ENCODE measurements around the gene PCDHGA3.
"Not testable (repeated sequence)": the region's sequence is repeated elsewhere in the genome, so short reads cannot be mapped to it uniquely, and the experiment has no call there.

Gene PCDHGA3

DNA sequence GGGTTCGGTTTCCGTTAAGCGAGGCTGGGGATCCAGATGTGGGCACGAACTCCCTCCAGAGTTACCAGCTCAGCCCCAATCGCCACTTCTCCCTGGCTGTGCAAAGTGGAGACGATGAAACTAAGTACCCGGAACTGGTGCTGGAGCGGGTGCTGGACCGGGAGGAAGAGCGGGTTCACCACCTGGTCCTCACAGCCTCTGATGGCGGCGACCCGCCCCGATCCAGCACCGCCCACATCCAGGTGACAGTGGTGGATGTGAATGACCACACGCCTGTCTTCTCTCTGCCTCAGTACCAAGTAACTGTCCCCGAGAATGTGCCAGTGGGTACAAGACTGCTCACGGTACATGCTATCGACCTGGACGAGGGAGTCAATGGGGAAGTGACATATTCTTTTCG lies 39.7 kb downstream of the PCDHGA3 start:
- DNase-seq, result no peak

DNA sequence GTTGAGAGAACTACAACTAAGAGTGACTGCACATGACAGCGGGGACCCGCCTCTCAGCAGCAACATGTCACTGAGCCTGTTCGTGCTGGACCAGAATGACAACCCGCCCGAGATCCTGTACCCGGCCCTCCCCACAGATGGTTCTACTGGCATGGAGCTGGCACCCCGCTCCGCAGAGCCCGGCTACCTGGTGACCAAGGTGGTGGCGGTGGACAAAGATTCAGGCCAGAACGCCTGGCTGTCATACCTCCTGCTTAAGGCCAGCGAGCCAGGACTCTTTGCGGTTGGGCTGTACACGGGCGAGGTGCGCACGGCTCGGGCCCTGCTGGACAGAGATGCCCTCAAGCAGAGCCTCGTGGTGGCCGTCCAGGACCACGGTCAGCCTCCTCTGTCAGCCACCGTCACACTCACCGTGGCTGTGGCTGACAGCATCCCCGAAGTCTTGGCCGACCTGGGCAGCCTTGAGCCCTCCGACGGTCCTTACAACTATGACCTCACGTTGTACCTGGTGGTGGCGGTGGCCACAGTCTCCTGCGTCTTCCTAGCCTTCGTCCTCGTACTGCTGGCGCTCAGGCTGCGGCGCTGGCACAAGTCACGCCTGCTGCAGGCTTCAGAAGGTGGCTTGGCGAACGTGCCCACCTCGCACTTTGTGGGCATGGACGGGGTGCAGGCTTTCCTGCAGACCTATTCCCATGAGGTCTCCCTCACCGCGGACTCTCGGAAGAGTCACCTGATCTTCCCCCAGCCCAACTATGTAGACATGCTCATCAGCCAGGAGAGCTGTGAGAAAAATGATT lies 41.0 kb downstream of the PCDHGA3 start:
- DNase-seq, result no peak

DNA sequence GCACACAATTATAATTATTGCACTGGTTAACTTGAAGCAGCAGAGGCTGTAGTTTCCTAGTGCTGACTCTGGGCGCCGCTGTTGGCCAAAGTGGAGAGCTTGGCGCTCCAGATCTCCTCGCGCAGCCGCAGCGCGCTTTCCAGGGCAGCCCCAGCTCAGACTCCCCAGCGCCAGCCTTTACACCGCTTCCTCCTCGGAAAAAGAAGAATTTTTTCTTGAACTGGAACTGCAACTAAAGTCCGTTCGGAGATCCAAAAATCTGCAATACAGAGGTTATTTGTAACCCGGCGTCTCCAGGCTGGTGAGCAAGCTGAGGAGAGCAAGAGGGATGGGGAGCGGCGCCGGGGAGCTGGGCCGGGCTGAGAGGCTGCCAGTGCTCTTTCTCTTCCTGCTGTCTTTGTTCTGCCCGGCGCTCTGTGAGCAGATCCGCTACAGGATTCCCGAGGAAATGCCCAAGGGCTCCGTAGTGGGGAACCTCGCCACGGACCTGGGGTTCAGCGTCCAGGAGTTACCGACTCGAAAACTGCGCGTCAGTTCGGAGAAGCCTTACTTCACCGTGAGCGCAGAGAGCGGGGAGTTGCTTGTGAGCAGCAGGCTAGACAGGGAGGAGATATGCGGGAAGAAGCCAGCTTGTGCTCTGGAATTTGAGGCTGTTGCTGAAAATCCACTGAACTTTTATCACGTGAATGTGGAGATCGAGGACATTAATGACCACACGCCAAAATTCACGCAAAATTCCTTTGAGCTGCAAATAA lies 44.1 kb downstream of the PCDHGA3 start, which contains the start of gene PCDHGB4:
PCDHGB4 (plus strand) TSS at position 142 of the 755 bp plus-strand sequence; CDS start at position 329, 187 bp downstream.
- not testable (repeated sequence) for DNase-seq

DNA sequence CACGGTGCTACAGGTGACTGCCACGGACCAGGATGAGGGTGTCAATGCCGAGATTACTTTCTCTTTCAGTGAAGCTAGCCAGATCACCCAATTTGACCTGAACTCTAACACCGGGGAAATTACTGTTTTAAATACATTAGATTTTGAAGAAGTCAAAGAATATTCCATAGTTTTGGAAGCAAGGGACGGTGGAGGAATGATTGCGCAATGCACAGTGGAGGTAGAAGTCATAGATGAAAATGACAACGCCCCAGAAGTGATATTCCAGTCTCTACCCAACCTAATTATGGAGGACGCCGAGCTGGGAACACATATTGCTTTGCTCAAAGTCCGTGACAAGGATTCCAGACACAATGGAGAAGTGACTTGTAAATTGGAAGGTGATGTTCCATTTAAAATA lies 45.0 kb downstream of the PCDHGA3 start:
- DNase-seq, result no peak

GRCh38 chr5:141389153-141390042 lies 45.8 kb downstream of the PCDHGA3 start:
- DNase-seq, result no peak

DNA sequence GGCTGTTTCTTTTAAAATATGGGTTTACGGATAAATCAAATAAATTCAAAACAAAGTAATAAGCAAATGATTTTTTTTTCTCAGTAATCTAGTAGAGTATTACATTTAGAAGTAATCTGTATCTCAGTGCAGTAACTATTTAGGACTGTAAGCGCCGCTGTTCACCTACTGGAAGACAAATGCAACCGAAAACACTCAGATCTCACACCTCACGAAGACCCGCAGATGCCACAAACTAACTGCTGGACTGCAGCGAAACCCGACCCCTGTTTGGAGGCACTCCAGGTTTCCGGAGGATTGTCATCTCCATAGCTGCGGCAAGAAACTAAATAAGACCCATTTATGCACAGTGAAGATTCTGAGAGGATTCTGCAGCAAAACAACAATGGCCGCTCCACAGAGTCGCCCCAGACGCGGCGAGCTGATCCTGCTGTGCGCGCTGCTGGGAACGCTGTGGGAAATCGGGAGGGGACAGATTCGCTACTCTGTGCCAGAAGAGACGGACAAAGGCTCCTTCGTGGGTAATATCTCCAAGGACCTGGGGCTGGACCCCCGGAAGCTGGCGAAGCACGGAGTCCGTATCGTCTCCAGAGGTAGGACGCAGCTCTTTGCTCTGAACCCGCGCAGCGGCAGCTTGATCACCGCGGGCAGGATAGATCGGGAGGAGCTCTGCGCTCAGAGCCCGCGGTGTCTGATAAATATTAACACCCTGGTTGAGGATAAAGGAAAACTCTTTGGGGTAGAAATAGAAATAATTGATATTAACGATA lies 49.0 kb downstream of the PCDHGA3 start, which contains the start of gene PCDHGA8:
PCDHGA8 (plus strand) TSS at position 205 of the 770 bp plus-strand sequence; CDS start at position 386, 181 bp downstream.
- no peak for DNase-seq

GRCh38 chr5:141393267-141393666 lies 49.6 kb downstream of the PCDHGA3 start:
- no peak for DNase-seq

GRCh38 chr5:141394401-141395187 lies 51.0 kb downstream of the PCDHGA3 start:
- DNase-seq, result not testable (repeated sequence)

All from activated CD4-positive, alpha-beta T cell treated with anti-CD3 and anti-CD28 coated beads, Interleukin-2, amount 50 U/mL, for 48 hours (primary cell).